Lower leg skin (tissue), 3 donors: ENCODE measurements around the gene DNAH9.

Experiments used
- POLR2A ChIP-seq, 2 donors: fragments of 450-650 bp; IDR thresholded peaks; one replicate each; pipeline ENCODE4 v1.6.1; 2016 to 2017; ENCODE audit warnings: antibody characterized with exemption in 2 of 2, mild to moderate bottlenecking in 1 of 2, moderate library complexity in 1 of 2
- TF ChIP-seq, protein P1 (sequence below), 3 donors: fragments of 450-650 bp; IDR thresholded peaks; one replicate each; pipeline ENCODE4 v1.5.1; 2016; ENCODE audit warnings: antibody characterized with exemption in 3 of 3, mild to moderate bottlenecking in 3 of 3, moderate library complexity in 2 of 3

DNA sequence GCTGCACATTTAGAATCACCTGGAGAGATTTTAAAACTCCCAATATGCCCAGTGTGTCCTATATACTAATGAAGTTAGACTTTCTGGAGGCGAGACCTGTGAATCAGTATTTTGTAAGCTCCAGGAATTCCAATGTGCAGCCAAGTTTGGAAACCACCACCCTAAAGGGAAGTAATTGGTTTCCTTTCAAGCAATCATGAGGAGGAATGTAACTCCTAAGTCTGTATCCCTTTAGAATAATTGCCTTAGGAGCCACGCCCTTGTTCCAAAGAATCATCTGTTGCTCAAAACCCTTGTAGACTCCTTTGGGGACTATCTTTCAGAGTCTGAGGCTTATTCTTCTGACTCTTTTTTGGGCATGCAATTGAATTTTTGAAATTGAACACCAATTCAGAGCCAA, 84.4 kb downstream of the DNAH9 start:
- TF ChIP-seq, protein P1, sequence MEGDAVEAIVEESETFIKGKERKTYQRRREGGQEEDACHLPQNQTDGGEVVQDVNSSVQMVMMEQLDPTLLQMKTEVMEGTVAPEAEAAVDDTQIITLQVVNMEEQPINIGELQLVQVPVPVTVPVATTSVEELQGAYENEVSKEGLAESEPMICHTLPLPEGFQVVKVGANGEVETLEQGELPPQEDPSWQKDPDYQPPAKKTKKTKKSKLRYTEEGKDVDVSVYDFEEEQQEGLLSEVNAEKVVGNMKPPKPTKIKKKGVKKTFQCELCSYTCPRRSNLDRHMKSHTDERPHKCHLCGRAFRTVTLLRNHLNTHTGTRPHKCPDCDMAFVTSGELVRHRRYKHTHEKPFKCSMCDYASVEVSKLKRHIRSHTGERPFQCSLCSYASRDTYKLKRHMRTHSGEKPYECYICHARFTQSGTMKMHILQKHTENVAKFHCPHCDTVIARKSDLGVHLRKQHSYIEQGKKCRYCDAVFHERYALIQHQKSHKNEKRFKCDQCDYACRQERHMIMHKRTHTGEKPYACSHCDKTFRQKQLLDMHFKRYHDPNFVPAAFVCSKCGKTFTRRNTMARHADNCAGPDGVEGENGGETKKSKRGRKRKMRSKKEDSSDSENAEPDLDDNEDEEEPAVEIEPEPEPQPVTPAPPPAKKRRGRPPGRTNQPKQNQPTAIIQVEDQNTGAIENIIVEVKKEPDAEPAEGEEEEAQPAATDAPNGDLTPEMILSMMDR (IDR thresholded peaks at IDR 0.05), result no peak
- no peak for TF ChIP-seq POLR2A (IDR thresholded peaks at IDR 0.05)
